ENCODE measurements around the gene PGBD2.
"Not testable (repeated sequence)": the region's sequence is repeated elsewhere in the genome, so short reads cannot be mapped to it uniquely, and the experiment has no call there.

DNA sequence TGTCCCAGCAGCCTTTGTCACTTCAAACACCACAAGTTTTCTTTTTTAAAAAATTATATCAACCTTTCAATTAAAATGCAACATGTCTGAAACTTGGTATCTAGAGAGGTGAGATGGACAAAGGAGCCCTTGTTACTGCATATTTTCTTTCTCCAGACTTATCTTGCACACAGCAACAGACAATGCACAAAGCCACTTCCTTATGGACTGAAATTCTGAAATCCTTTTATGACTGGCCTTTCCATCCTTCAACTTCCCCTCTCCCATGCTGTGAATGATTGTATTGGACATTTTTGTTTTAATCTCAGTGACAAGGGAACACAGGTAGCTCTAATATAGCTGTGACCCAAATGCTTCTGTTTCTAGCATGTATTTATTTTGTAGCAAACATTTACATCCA is 22.1 kb downstream of the PGBD2 start:
- TF ChIP-seq CTCF (IDR thresholded peaks at IDR 0.05); POLR2AphosphoS5 (IDR thresholded peaks at IDR 0.05; ENCODE audit: insufficient read depth in 1 of 2, low read depth in 1 of 2); POLR2A (IDR thresholded peaks at IDR 0.05): not testable (repeated sequence)
